ENCODE measurements around the gene VDR.

The VDR gene

DNA sequence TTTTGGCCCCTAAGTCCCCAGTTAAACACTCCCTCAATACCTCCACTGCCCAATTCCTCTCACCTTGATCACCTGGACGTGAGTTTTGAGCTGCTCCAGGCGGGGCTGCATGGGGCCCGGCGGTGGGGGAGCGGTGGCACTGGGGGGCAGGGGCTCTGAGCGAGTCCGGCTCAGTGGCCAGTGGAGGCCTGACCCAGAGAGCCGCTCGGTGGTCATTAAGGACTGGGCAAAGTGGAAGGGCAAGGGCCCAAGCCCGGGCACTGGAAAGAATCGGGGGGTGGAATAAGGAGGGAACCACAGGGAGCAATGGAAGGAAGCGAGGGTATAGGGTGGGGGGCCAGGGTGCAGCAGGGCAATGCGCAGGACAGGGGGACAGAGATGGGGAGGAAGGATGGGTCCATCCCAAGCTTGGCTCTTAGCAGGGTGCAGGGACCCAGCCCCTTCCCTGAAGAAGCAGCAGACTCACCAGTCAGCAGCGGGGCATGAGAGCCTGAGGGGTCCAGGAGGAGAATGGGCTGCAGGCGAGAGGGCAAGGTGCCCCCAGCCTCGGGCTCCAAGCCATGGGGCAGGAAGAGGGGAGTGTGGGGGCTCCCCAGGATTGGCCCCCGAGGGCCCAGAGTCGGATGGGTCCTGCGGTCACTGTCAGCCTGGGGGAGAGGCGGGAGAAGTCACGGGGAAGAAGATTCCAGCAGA, 109.5 kb downstream of the VDR start:
- TF ChIP-seq, protein P1, sequence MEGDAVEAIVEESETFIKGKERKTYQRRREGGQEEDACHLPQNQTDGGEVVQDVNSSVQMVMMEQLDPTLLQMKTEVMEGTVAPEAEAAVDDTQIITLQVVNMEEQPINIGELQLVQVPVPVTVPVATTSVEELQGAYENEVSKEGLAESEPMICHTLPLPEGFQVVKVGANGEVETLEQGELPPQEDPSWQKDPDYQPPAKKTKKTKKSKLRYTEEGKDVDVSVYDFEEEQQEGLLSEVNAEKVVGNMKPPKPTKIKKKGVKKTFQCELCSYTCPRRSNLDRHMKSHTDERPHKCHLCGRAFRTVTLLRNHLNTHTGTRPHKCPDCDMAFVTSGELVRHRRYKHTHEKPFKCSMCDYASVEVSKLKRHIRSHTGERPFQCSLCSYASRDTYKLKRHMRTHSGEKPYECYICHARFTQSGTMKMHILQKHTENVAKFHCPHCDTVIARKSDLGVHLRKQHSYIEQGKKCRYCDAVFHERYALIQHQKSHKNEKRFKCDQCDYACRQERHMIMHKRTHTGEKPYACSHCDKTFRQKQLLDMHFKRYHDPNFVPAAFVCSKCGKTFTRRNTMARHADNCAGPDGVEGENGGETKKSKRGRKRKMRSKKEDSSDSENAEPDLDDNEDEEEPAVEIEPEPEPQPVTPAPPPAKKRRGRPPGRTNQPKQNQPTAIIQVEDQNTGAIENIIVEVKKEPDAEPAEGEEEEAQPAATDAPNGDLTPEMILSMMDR (IDR thresholded peaks at IDR 0.05; ENCODE audit: low read depth, low read length): no peak
- no peak overlapping the region for H3K4me3 ChIP-seq (ENCODE audit: low read depth, low read length)

DNA sequence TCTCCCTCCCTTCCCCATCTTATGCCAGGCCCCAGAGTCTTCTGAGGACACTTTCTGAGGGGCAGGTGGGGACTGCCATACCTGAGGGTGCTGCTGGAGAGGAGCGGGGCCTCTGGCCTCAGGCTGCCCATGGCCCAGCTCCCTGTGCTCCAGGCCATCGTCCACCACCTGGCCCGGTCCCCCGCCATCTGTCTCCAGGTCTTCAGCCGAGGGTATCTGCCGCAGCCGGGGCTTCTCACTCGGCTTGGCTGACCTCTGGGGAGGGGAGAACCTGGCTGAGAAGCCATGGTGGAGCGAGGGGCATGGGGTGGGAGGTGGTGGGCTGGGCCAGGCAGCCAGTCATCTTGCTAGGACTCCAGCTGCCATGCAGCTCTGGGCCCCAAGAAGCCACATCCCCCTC, 110.1 kb downstream of the VDR start:
- TF ChIP-seq, protein P1 (IDR thresholded peaks at IDR 0.05; ENCODE audit: low read depth, low read length): no peak
- no peak overlapping the region for H3K4me3 ChIP-seq (ENCODE audit: low read depth, low read length)

DNA sequence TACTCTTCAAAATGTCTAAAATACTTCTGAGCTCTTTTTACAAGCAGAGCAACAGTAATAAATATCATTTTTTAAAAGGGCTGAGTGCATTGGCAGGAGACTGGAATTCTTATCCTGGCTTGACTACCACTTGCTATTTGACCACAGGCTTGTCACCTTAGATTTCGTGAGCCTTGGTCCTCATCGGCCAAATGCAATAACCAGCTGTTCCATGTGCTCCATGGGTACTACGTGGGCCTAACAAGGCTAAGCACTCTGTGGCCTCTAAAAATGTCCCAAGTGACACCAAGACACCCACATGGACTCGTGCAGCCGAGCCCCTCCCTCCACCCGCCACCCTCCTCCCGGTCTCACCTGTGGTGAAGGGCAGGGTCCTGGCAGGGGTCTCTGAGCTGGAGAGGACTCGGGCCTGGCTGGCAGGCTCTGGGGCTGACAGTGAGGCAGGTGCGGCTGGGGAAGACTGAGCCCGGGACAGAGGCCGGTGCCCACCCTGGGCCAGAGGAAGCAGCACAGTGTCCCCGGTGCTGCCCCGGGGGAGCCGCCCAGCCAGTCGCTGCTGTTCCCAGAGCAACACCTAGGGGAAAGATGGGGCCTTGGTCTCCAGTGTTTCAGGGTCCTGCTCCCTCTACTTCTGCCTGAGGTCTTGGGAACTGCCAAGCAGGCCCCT, 111.6 kb downstream of the VDR start:
- TF ChIP-seq, protein P1 (IDR thresholded peaks at IDR 0.05; ENCODE audit: low read depth, low read length): no peak
- H3K4me3 ChIP-seq (ENCODE audit: low read depth, low read length): no peak overlapping the region

DNA sequence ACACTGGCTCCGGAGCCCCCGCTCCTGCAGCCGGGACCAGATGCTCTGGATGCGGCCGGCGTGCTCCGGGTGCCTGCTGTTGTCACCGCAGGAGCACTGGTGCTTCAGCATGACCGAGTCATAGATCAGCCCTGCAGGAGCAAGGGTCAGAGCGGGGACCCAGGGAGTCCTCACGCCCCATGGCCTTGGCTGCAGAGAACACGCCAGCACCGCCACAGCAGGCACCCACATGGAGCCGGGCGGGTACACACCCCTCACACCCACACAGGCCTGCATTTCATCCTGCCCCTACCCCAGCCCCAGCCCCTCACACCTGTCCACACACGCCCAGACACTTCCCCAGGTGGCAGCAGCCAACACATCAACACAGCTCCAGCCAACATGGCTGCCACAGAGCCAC, 112.9 kb downstream of the VDR start:
- TF ChIP-seq, protein P1 (IDR thresholded peaks at IDR 0.05; ENCODE audit: low read depth, low read length): no peak
- no peak overlapping the region for H3K4me3 ChIP-seq (ENCODE audit: low read depth, low read length)

Data from WI38 (cell line).